Esophagus muscularis mucosa (tissue), 4 donors: ENCODE results near the gene BOLA2B.

Experiments
- CTCF ChIP-seq, 3 experiments: fragments of 200-600 bp in 2 of 3; fragments of 450-650 bp in 1 of 3; sonication (generic) in 2 of 3; IDR thresholded peaks; one replicate each; pipeline ENCODE4 v1.5.1; 2017 to 2019; ENCODE audit warnings: antibody characterized with exemption in 3 of 3, mild to moderate bottlenecking in 2 of 3, moderate library complexity in 1 of 3
- EP300 ChIP-seq: sonication (generic); formaldehyde crosslinking; IDR thresholded peaks from one replicate; pipeline ENCODE4 v1.6.1; 2017; ENCODE audit warnings: antibody characterized with exemption
- POLR2A ChIP-seq: fragments of 450-650 bp; IDR thresholded peaks from one replicate; pipeline ENCODE4 v1.6.1; 2017; ENCODE audit warnings: antibody characterized with exemption, moderate library complexity, mild to moderate bottlenecking, low read depth
- POLR2AphosphoS5 ChIP-seq, 2 donors: sonication (generic); formaldehyde crosslinking; IDR thresholded peaks; one replicate each; pipeline ENCODE4 v1.6.1; 2017; ENCODE audit warnings: antibody characterized with exemption in 2 of 2

GRCh38 chr16:30157214-30157613, 36.3 kb downstream of the BOLA2B start:
- TF ChIP-seq CTCF (IDR thresholded peaks at IDR 0.05) (no peak), POLR2A (no peak), POLR2AphosphoS5 (IDR thresholded peaks at IDR 0.05) (no peak), EP300 (no peak)
